ENCODE results near the gene RPS16. TPM values are rescaled to one million over a fixed set of nuclear protein-coding genes. Genes with fewer than 3 reads are reported as not detected.
A peak's percentile ranks its signal among the peaks of the same experiment; 100 is the strongest.

Gene RPS16
- total RNA-seq, 1 donor from 2014 or later, result 3,724 TPM

- Histone ChIP-seq H3K4me1 (peaks cover 55% of the 10 kb centered on the region), H3K4me3 (peak overlapping the region; percentile 97 to 98), H3K9me3 (no peaks in the 10 kb centered on the region), H3K27me3 (no peaks in the 10 kb centered on the region), H3K36me3 (peaks cover 6 to 23% of the 10 kb centered on the region in 2 donors), H3K27ac (peak overlapping the region; percentile 100)
- TF ChIP-seq POLR2AphosphoS5 (IDR thresholded peaks at IDR 0.05; ENCODE audit: insufficient read depth in 1 of 2, low read depth in 1 of 2), result peak in 1 of 2 donors; percentile 6
- no peak for TF ChIP-seq CTCF (IDR thresholded peaks at IDR 0.05)
- peak in 1 of 2 donors; percentile 14 for TF ChIP-seq POLR2A (IDR thresholded peaks at IDR 0.05)
- DNase-seq (ENCODE audit: extremely low spot score in 2 of 2), result peak in 1 of 2 donors; percentile 98
- intact Hi-C loops (cut with DNase I), result no loop called here
Measured at GRCh38 chr19:39405958-39406655, 29.6 kb downstream of the RPS16 start.

- H3K27me3 ChIP-seq, result no peaks in the 10 kb centered on the region
- intact Hi-C loops (cut with DNase I), result no loop called here
- peak overlapping the region; percentile 97 to 98 for H3K4me3 ChIP-seq
- peaks cover 6 to 23% of the 10 kb centered on the region in 2 donors for H3K36me3 ChIP-seq
- H3K9me3 ChIP-seq, result no peaks in the 10 kb centered on the region
- DNase-seq (ENCODE audit: extremely low spot score in 2 of 2), result no peak
- H3K4me1 ChIP-seq, result peaks cover 52% of the 10 kb centered on the region
- peak overlapping the region; percentile 100 for H3K27ac ChIP-seq
- TF ChIP-seq CTCF (IDR thresholded peaks at IDR 0.05) (no peak), POLR2A (IDR thresholded peaks at IDR 0.05) (no peak), POLR2AphosphoS5 (IDR thresholded peaks at IDR 0.05; ENCODE audit: insufficient read depth in 1 of 2, low read depth in 1 of 2) (no peak)
Measured at GRCh38 chr19:39405261-39405957, 30.3 kb downstream of the RPS16 start.

- TF ChIP-seq POLR2AphosphoS5 (IDR thresholded peaks at IDR 0.05; ENCODE audit: insufficient read depth in 1 of 2, low read depth in 1 of 2) (peak; percentile 98), POLR2A (IDR thresholded peaks at IDR 0.05) (peak in 1 of 2 donors; percentile 86), CTCF (IDR thresholded peaks at IDR 0.05) (no peak)
- peak in 1 of 2 donors; percentile 100 for DNase-seq (ENCODE audit: extremely low spot score in 2 of 2)
- Histone ChIP-seq H3K4me1 (peaks cover 60% of the 10 kb centered on the region), H3K27ac (peak overlapping the region; percentile 100), H3K27me3 (no peaks in the 10 kb centered on the region), H3K4me3 (peak overlapping the region; percentile 62 to 68), H3K9me3 (no peaks in the 10 kb centered on the region), H3K36me3 (peaks cover 5 to 17% of the 10 kb centered on the region in 2 donors)
- intact Hi-C loops (cut with DNase I), result no loop called here
Measured at GRCh38 chr19:39403331-39404312, 32.1 kb downstream of the RPS16 start.

GRCh38 chr19:39402346-39403300 is 33.1 kb downstream of the RPS16 start:
- Histone ChIP-seq H3K27ac (peak overlapping the region; percentile 100), H3K4me3 (peak overlapping the region; percentile 62 to 68), H3K9me3 (no peaks in the 10 kb centered on the region), H3K4me1 (peaks cover 70% of the 10 kb centered on the region), H3K36me3 (peaks cover 0 to 7% of the 10 kb centered on the region in 2 donors), H3K27me3 (no peaks in the 10 kb centered on the region)
- intact Hi-C loops (cut with DNase I), result no loop called here
- TF ChIP-seq POLR2AphosphoS5 (IDR thresholded peaks at IDR 0.05; ENCODE audit: insufficient read depth in 1 of 2, low read depth in 1 of 2), result peak; percentile 67 to 82
- no peak for TF ChIP-seq CTCF (IDR thresholded peaks at IDR 0.05)
- TF ChIP-seq POLR2A (IDR thresholded peaks at IDR 0.05), result no peak
- DNase-seq (ENCODE audit: extremely low spot score in 2 of 2), result peak in 1 of 2 donors; percentile 95

All from vagina (tissue), 2 donors.